Adrenal gland (tissue), 5 donors: Measurements from ENCODE around the gene CCDC174.

Experiments used
- POLR2A ChIP-seq, 2 donors: fragments of 450-650 bp; IDR thresholded peaks; one replicate each; pipeline ENCODE4 v1.6.1; 2017; ENCODE audit warnings: antibody characterized with exemption in 2 of 2, mild to moderate bottlenecking in 2 of 2, moderate library complexity in 1 of 2
- TF ChIP-seq, protein P1 (sequence below), 6 experiments: fragments of 450-650 bp in 4 of 6; fragments of 200-600 bp in 2 of 6; sonication (generic) in 1 of 6; IDR thresholded peaks; 1 replicate in 5 of 6; 2 replicates in 1 of 6; pipeline versions ENCODE4 v1.5.1 to v1.8.0; 2016 to 2021; ENCODE audit warnings: antibody characterized with exemption in 6 of 6, mild to moderate bottlenecking in 2 of 6, moderate library complexity in 1 of 6
- donor health status: DM: no; HTN: no; CAD: no.

DNA sequence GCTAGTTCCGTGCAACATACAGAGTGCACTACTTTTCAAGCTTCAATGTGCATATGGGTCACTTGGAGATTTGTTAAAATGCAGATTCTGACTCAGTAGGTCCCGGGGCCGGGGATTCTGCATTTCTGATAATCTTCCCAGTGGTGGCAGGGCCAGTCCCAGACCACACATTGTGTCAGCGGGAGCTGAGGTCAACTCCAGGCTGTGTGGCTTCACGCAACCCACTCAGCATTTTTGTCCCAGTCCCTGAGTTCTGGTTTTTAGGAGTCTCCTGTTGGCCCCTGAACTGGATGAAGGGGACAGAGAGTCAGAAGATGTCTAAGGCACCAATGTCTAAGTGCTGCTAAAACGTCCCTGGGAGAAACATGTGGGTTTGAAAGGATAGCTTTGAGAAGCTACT is 26.1 kb upstream of the CCDC174 start:
- TF ChIP-seq, protein P1, sequence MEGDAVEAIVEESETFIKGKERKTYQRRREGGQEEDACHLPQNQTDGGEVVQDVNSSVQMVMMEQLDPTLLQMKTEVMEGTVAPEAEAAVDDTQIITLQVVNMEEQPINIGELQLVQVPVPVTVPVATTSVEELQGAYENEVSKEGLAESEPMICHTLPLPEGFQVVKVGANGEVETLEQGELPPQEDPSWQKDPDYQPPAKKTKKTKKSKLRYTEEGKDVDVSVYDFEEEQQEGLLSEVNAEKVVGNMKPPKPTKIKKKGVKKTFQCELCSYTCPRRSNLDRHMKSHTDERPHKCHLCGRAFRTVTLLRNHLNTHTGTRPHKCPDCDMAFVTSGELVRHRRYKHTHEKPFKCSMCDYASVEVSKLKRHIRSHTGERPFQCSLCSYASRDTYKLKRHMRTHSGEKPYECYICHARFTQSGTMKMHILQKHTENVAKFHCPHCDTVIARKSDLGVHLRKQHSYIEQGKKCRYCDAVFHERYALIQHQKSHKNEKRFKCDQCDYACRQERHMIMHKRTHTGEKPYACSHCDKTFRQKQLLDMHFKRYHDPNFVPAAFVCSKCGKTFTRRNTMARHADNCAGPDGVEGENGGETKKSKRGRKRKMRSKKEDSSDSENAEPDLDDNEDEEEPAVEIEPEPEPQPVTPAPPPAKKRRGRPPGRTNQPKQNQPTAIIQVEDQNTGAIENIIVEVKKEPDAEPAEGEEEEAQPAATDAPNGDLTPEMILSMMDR (IDR thresholded peaks at IDR 0.05): no peak
- TF ChIP-seq POLR2A (IDR thresholded peaks at IDR 0.05): no peak
